K562 (cell line): ENCODE measurements around the gene TTLL11. TPM values are rescaled to one million over a fixed set of nuclear protein-coding genes. Genes with fewer than 3 reads are reported as not detected.

ENCODE experiments used
- ATAC-seq: fragments of 200-7000 bp; cut with Tn5 transposase; 3 replicates; pipeline ENCODE4 v1.9.1; 2020; ENCODE audit warnings: moderate library complexity
- BruUV-seq: library from RNA; stranded (reverse); fragments of 400-500 nt; replicated peaks from 2 replicates; lab custom pipeline; 2021; lab: Mats Ljungman, UMichigan
- CTCF ChIA-PET: fragments of 300-600 bp; formaldehyde crosslinking; extraction: SDS; loops from one replicate; lab custom pipeline; 2021; ENCODE audit warnings: low intra/inter-chr PET ratio; lab: Yijun Ruan, JAX
- POLR2A ChIA-PET: fragments of 300-600, 350-650 bp; sonication (Branson Sonifier 250); formaldehyde crosslinking; extraction: SDS; loops from one replicate; lab custom pipeline; 2021; ENCODE audit warnings: antibody characterized with exemption, inconsistent platforms; lab: Yijun Ruan, JAX
- DNase-seq, 4 experiments: peaks; one replicate each; pipeline versions ENCODE4 v3.0.0 to v3.0.0-alpha.2; 2011 to 2018; ENCODE audit warnings: low spot score in 3 of 4, mixed read lengths in 3 of 4; ENCODE audit errors: extremely low read depth in 1 of 4
- FAIRE-seq: peaks from 2 replicates; lab custom pipeline; 2011; peaks lifted over from hg19 to GRCh38; lab: Jason Lieb, UNC
- H2AFZ ChIP-seq: 2 replicates; pipeline ENCODE4 v1.6.0; 2011; ENCODE audit warnings: low read depth, low read length, control low read depth, inconsistent platforms
- H3K27ac ChIP-seq: fragments of 200-600 bp; 3 replicates; pipeline ENCODE4 v1.8.0; 2011; ENCODE audit warnings: low read depth, mild to moderate bottlenecking, control low read depth, inconsistent platforms, low read length, moderate library complexity, mixed read lengths; ENCODE audit errors: extremely low read depth
- H3K27me3 ChIP-seq, 2 experiments: fragments of 300-600 bp in 1 of 2; 2 replicates in 1 of 2; 3 replicates in 1 of 2; pipeline versions ENCODE4 v1.6.0 to v1.8.0; 2011; ENCODE audit warnings: inconsistent platforms in 2 of 2, low read length in 2 of 2, mild to moderate bottlenecking in 1 of 2, mixed read lengths in 1 of 2, moderate library complexity in 1 of 2; ENCODE audit not compliant: control insufficient read depth in 2 of 2, insufficient read depth in 2 of 2
- H3K36me3 ChIP-seq: fragments of 300-600 bp; 3 replicates; pipeline ENCODE4 v1.8.0; 2011; ENCODE audit warnings: mild to moderate bottlenecking, low read length, inconsistent platforms; ENCODE audit not compliant: control insufficient read depth, insufficient read depth
- H3K4me1 ChIP-seq, 2 experiments: fragments of 200-600 bp in 1 of 2; replicated peaks in 1 of 2; 2 replicates in 1 of 2; 3 replicates in 1 of 2; pipeline versions ENCODE4 v1.5.1 to v1.8.0; 2011; ENCODE audit warnings: inconsistent platforms in 2 of 2, low read length in 2 of 2, mild to moderate bottlenecking in 1 of 2, mixed read lengths in 1 of 2, moderate library complexity in 1 of 2; ENCODE audit not compliant: control insufficient read depth in 2 of 2, insufficient read depth in 2 of 2
- H3K4me2 ChIP-seq: 2 replicates; pipeline ENCODE4 v1.6.1; 2011; ENCODE audit warnings: low read length, control low read depth, inconsistent platforms, mixed read lengths; ENCODE audit not compliant: insufficient read depth
- H3K4me3 ChIP-seq: fragments of 200-600 bp; sonication (generic), shearing (Covaris generic); 2 replicates; pipeline ENCODE4 v1.5.1; 2016; ENCODE audit warnings: control low read depth, inconsistent platforms
- H3K79me2 ChIP-seq: fragments of 200-600 bp; 3 replicates; pipeline ENCODE4 v1.8.0; 2011; ENCODE audit warnings: low read length, inconsistent platforms; ENCODE audit not compliant: control insufficient read depth, insufficient read depth
- H3K9ac ChIP-seq, 2 experiments: 2 replicates each; pipeline versions ENCODE4 v1.6.0 to v1.6.1; 2011; ENCODE audit warnings: low read depth in 2 of 2, low read length in 2 of 2, control low read depth in 1 of 2, inconsistent platforms in 1 of 2, mild to moderate bottlenecking in 1 of 2, mixed read lengths in 1 of 2; ENCODE audit not compliant: insufficient read depth in 1 of 2
- H3K9me1 ChIP-seq: one replicate; pipeline ENCODE4 v1.6.0; 2011; ENCODE audit warnings: inconsistent platforms, mild to moderate bottlenecking, low read length, moderate library complexity; ENCODE audit not compliant: control insufficient read depth, insufficient read depth
- H3K9me3 ChIP-seq: replicated peaks from 2 replicates; pipeline ENCODE4 v1.5.1; 2011; ENCODE audit warnings: low read depth, low read length, inconsistent platforms; ENCODE audit not compliant: control insufficient read depth, insufficient read depth
- H4K20me1 ChIP-seq: replicated peaks from 2 replicates; pipeline ENCODE4 v1.6.1; 2011; ENCODE audit warnings: low read length, inconsistent platforms, mixed read lengths; ENCODE audit not compliant: control insufficient read depth, insufficient read depth
- BCOR ChIP-seq: fragments of 450-650 bp; IDR thresholded peaks from 2 replicates; pipeline ENCODE4 v1.6.1; 2016
- HDGF ChIP-seq: fragments of 450-650 bp; IDR thresholded peaks from 2 replicates; pipeline ENCODE4 v1.6.1; 2016
- KDM1A ChIP-seq, 2 experiments: fragments of 450-650 bp; IDR thresholded peaks; 2 replicates each; pipeline ENCODE4 v1.6.1; 2016; ENCODE audit warnings: mild to moderate bottlenecking in 2 of 2
- PTBP1 ChIP-seq: fragments of 200-400 bp; formaldehyde crosslinking; IDR thresholded peaks from 2 replicates; pipeline ENCODE4 v1.6.1; 2017; ENCODE audit warnings: low read depth, low read length
- RBM25 ChIP-seq: fragments of 200-400 bp; formaldehyde crosslinking; IDR thresholded peaks from 2 replicates; pipeline ENCODE4 v1.6.1; 2018; ENCODE audit warnings: low read length, low read depth, moderate library complexity; ENCODE audit not compliant: severe bottlenecking
- RCOR1 ChIP-seq, 2 experiments: IDR thresholded peaks; 2 replicates each; pipeline ENCODE4 v1.6.1; 2012; ENCODE audit warnings: low read depth in 2 of 2, low read length in 2 of 2, borderline replicate concordance in 1 of 2, improper control_type of control experiment in 1 of 2
- SMARCA5 ChIP-seq: fragments of 450-650 bp; IDR thresholded peaks from 2 replicates; pipeline ENCODE4 v1.6.1; 2016
- ZFP36 ChIP-seq: fragments of 150-350 bp; IDR thresholded peaks from 2 replicates; pipeline ENCODE4 v1.6.1; 2018; ENCODE audit warnings: low read length, low read depth; ENCODE audit not compliant: partially characterized antibody
- ZNF253 ChIP-seq: fragments of 250-450 bp; sonication (Bioruptor Pico); conservative IDR thresholded peaks from 2 replicates; pipeline ENCODE4 v1.6.1; 2021; ENCODE audit warnings: mild to moderate bottlenecking
- ZNF436 ChIP-seq: fragments of 250-450, 450-650 bp; sonication (Bioruptor Pico); formaldehyde crosslinking; IDR thresholded peaks from 2 replicates; pipeline ENCODE4 v1.7.0; 2020; ENCODE audit warnings: mild to moderate bottlenecking
- WGBS: fragments of 100-300 bp; shearing (Covaris generic); methylation state at CpG from one replicate; pipeline ENCODE4 v1.1.6; 2016; ENCODE audit warnings: low coverage, mixed read lengths; ENCODE audit not compliant: insufficient coverage; ENCODE audit errors: missing lambda C conversion rate; 5-methylcytosine and 5-hydroxymethylcytosine counted together
- in situ Hi-C: fragments of 300-500 bp; cut with MboI; formaldehyde crosslinking; loops from 4 replicates; pipeline ENCODE4 v1.15.0; 2018; ENCODE audit warnings: inconsistent platforms, mixed read lengths
- intact Hi-C: fragments of 100-400 bp; cut with micrococcal nuclease; formaldehyde crosslinking; loops from 2 replicates; pipeline ENCODE4 v1.14.2; 2022
- polyA plus RNA-seq, 8 experiments: library from polyadenylated mRNA; depleted of rRNA in 4 of 8; stranded (reverse) in 5 of 8; unstranded in 3 of 8; fragments of >200 nt; fragmentation: Nextera tagmentation in 2 of 8; fragmentation: Illumina TruSeq in 1 of 8; extraction: Ambion mirVana in 2 of 8; extraction: Trizol in 1 of 8; gene quantifications; 2 replicates each; pipeline versions ENCODE4 v1.2.1 to v1.2.3, GENCODE V29; 2011 to 2014; ENCODE audit warnings: inconsistent platforms in 1 of 8, missing spikeins in 1 of 8
- total RNA-seq, 7 experiments: library from RNA; depleted of rRNA in 6 of 7; stranded (reverse); fragments of >200 nt in 6 of 7; fragmentation: Illumina TruSeq in 2 of 7; extraction: Trizol in 2 of 7; gene quantifications; 2 replicates each; pipeline versions ENCODE4 v1.2.1 to v1.2.3, GENCODE V29; 2011 to 2021; ENCODE audit warnings: low replicate concordance in 1 of 7
- TF ChIP-seq, protein P1 (sequence below): fragments of 200-800 bp; sonication (Bioruptor generic); IDR thresholded peaks from 2 replicates; pipeline ENCODE4 v1.6.1; 2017; ENCODE audit warnings: missing genetic modification characterization, missing compliant biosample characterization
- TF ChIP-seq, protein P2 (sequence below): IDR thresholded peaks from 3 replicates; pipeline ENCODE4 v1.6.1; 2011; ENCODE audit warnings: borderline replicate concordance, mild to moderate bottlenecking, moderate library complexity; ENCODE audit not compliant: insufficient read length; ENCODE audit errors: extremely low read depth
- TF ChIP-seq, protein P3 (sequence below), 3 experiments: IDR thresholded peaks in 2 of 3; conservative IDR thresholded peaks in 1 of 3; 2 replicates each; pipeline ENCODE4 v1.5.1; 2011 to 2012; ENCODE audit warnings: low read length in 3 of 3, mild to moderate bottlenecking in 3 of 3, control low read depth in 2 of 3, improper control_type of control experiment in 1 of 3, inconsistent platforms in 1 of 3, low read depth in 1 of 3, mixed read lengths in 1 of 3, moderate library complexity in 1 of 3; ENCODE audit not compliant: insufficient read depth in 2 of 3

Gene TTLL11
- total and polyA plus RNA-seq, 9 of the 15 experiments (the other 6 are each of a cell fraction or from before 2014, with no cell fraction given), result 0.83 to 4.4 (median 2.7) TPM

DNA sequence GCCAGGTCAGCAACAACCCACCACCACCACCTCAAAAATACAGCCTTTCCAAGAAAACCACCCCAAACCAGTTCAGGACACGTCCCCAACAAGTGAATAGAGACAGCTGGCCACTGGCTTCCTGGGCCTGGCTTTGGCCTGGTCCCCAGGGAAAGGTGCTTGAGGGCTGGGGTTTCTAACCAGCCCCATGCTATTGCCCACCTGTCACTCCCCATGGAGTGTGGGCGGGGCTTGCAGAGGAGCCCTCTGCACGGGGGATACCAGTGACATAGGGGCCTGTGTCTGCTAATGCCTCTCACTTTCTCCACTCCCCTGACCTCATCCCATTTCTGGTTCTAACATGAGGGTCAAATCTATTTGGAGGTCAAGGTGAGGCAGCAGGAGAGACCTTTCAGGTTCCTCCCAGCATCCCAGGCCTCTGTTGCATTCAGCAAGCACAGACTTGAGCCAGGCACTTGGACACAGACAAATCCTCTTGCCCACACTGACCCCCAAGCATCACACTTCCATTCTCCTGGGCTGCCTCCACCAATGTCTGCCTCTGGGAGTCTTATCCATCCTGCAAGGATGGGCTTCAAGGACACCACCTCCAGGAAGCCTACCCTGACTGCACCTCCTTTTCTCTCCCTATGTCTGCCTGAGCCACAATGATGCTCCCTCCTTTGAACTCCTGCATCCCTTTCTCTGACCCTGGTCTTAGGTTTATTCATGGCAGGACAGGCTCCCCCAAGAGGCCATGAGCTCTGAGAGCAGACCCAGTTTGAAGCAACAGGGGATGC, 16.1 kb upstream of the TTLL11 start:
- no TSS peak for BruUV-seq
- H3K4me1 ChIP-seq, result no peaks in the 10 kb centered on the region
- no peak overlapping the region for H3K9ac ChIP-seq
- H3K4me2 ChIP-seq, result no peak overlapping the region
- no peaks in the 10 kb centered on the region for H3K36me3 ChIP-seq
- no peak for DNase-seq
- in situ Hi-C loops, result no loop called here
- 7% methylated on average over 3 of the region's 3 CpGs for WGBS
- H3K27ac ChIP-seq, result no peak overlapping the region
- no peak overlapping the region for H3K4me3 ChIP-seq
- H3K79me2 ChIP-seq, result no peaks in the 10 kb centered on the region
- CTCF ChIA-PET, result no interaction called here
- H3K9me3 ChIP-seq, result no peaks in the 10 kb centered on the region
- no peaks in the 10 kb centered on the region for H3K9me1 ChIP-seq
- intact Hi-C loops, result no loop called here
- peaks cover 0 to 13% of the 10 kb centered on the region in 2 experiments; a peak in 1 of 5 replicates for H3K27me3 ChIP-seq
- no peak for FAIRE-seq
- TF ChIP-seq, protein P1, sequence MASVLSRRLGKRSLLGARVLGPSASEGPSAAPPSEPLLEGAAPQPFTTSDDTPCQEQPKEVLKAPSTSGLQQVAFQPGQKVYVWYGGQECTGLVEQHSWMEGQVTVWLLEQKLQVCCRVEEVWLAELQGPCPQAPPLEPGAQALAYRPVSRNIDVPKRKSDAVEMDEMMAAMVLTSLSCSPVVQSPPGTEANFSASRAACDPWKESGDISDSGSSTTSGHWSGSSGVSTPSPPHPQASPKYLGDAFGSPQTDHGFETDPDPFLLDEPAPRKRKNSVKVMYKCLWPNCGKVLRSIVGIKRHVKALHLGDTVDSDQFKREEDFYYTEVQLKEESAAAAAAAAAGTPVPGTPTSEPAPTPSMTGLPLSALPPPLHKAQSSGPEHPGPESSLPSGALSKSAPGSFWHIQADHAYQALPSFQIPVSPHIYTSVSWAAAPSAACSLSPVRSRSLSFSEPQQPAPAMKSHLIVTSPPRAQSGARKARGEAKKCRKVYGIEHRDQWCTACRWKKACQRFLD, result no peak
- TF ChIP-seq RCOR1 (IDR thresholded peaks at IDR 0.05; ENCODE audit: borderline replicate concordance in 1 of 2, low read depth in 2 of 2, low read length in 2 of 2) (0 out of 4 replicates have a peak, but pooled peaks of 1 of the 2 experiments have one; percentile 17), KDM1A (IDR thresholded peaks at IDR 0.05) (peak in 1 of 2 experiments; percentile 39; a peak in 1 of 4 replicates), BCOR (peak; percentile 81), ZFP36 (peak; percentile 99), RBM25 (peak; percentile 82), HDGF (no peak), ZNF253 (CRISPR knock-in tag) (no peak), PTBP1 (peak; percentile 66; the same call in 1 of the 2 replicates), SMARCA5 (peak; percentile 85; the same call in 1 of the 2 replicates), ZNF436 (CRISPR knock-in tag) (peak; percentile 71; the same call in 1 of the 2 replicates)
- TF ChIP-seq, protein P2, sequence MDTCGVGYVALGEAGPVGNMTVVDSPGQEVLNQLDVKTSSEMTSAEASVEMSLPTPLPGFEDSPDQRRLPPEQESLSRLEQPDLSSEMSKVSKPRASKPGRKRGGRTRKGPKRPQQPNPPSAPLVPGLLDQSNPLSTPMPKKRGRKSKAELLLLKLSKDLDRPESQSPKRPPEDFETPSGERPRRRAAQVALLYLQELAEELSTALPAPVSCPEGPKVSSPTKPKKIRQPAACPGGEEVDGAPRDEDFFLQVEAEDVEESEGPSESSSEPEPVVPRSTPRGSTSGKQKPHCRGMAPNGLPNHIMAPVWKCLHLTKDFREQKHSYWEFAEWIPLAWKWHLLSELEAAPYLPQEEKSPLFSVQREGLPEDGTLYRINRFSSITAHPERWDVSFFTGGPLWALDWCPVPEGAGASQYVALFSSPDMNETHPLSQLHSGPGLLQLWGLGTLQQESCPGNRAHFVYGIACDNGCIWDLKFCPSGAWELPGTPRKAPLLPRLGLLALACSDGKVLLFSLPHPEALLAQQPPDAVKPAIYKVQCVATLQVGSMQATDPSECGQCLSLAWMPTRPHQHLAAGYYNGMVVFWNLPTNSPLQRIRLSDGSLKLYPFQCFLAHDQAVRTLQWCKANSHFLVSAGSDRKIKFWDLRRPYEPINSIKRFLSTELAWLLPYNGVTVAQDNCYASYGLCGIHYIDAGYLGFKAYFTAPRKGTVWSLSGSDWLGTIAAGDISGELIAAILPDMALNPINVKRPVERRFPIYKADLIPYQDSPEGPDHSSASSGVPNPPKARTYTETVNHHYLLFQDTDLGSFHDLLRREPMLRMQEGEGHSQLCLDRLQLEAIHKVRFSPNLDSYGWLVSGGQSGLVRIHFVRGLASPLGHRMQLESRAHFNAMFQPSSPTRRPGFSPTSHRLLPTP, result peak; percentile 46
- TF ChIP-seq, protein P3, sequence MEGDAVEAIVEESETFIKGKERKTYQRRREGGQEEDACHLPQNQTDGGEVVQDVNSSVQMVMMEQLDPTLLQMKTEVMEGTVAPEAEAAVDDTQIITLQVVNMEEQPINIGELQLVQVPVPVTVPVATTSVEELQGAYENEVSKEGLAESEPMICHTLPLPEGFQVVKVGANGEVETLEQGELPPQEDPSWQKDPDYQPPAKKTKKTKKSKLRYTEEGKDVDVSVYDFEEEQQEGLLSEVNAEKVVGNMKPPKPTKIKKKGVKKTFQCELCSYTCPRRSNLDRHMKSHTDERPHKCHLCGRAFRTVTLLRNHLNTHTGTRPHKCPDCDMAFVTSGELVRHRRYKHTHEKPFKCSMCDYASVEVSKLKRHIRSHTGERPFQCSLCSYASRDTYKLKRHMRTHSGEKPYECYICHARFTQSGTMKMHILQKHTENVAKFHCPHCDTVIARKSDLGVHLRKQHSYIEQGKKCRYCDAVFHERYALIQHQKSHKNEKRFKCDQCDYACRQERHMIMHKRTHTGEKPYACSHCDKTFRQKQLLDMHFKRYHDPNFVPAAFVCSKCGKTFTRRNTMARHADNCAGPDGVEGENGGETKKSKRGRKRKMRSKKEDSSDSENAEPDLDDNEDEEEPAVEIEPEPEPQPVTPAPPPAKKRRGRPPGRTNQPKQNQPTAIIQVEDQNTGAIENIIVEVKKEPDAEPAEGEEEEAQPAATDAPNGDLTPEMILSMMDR (IDR thresholded peaks at IDR 0.05 in 2 of 3, conservative IDR thresholded peaks at IDR 0.05 in 1 of 3; ENCODE audit: insufficient read depth in 2 of 3, low read depth in 1 of 3, low read length in 3 of 3), result 0 out of 6 replicates have a peak, but pooled peaks of 1 of the 3 experiments have one; percentile 7
- H4K20me1 ChIP-seq, result no peaks in the 10 kb centered on the region; the same call in 1 of the 2 replicates
- POLR2A ChIA-PET, result interaction anchor here (0.6 kb wide), 2 partner anchors 10 to 627 kb away, joined by 3 read pairs; no protein-coding TSS in a partner anchor
- no peak overlapping the region for H2AFZ ChIP-seq
- ATAC-seq, result no peak
